GM12892 (cell line): ENCODE results near the gene CCDC33.

ENCODE experiments used
- POLR2A ChIP-seq: IDR thresholded peaks from 2 replicates; pipeline ENCODE4 v1.6.1; 2011; ENCODE audit warnings: low read depth, low read length, control low read depth
- POLR2AphosphoS5 ChIP-seq: IDR thresholded peaks from 2 replicates; pipeline ENCODE4 v1.6.1; 2011; ENCODE audit warnings: low read depth, low read length, control low read depth
- TAF1 ChIP-seq: IDR thresholded peaks from 2 replicates; pipeline ENCODE4 v1.6.1; 2011; ENCODE audit warnings: low read depth, mild to moderate bottlenecking, control low read depth, low read length, borderline replicate concordance

- TF ChIP-seq POLR2A = no peak
- TF ChIP-seq TAF1 = no peak
- no peak for TF ChIP-seq POLR2AphosphoS5
These were observed 15.5 kb upstream of the CCDC33 start for GRCh38 chr15:74220475-74221248.
